Activated effector memory CD4-positive, alpha-beta T cell treated with Interleukin-2 at 50 U/mL for 16 hours (primary cell): ENCODE data around the gene KCNA10.

Experiments used
- DNase-seq: peaks from one replicate; pipeline ENCODE4 v3.0.0-alpha.2; 2020

Gene KCNA10

GRCh38 chr1:110494522-110495406 is 24.2 kb downstream of the KCNA10 start:
- no peak for DNase-seq

GRCh38 chr1:110494036-110494435 is 24.9 kb downstream of the KCNA10 start:
- DNase-seq, result no peak

GRCh38 chr1:110493059-110493699 is 25.8 kb downstream of the KCNA10 start:
- DNase-seq, result no peak

- DNase-seq, result no peak
Observed at GRCh38 chr1:110492573-110492972, 26.4 kb downstream of the KCNA10 start.

- DNase-seq, result no peak
Observed at GRCh38 chr1:110490791-110491451, 28.1 kb downstream of the KCNA10 start.

- no peak for DNase-seq
Observed at GRCh38 chr1:110489973-110490542, 28.9 kb downstream of the KCNA10 start.

- DNase-seq, result no peak
Observed at GRCh38 chr1:110489406-110489805, 29.6 kb downstream of the KCNA10 start.

GRCh38 chr1:110488867-110489266 is 30.1 kb downstream of the KCNA10 start:
- no peak for DNase-seq

- no peak for DNase-seq
Observed at GRCh38 chr1:110488161-110488560, 30.8 kb downstream of the KCNA10 start.

- no peak for DNase-seq
Observed at GRCh38 chr1:110487726-110488125, 31.2 kb downstream of the KCNA10 start.

- no peak for DNase-seq
Observed at GRCh38 chr1:110485725-110486124, 33.2 kb downstream of the KCNA10 start.

- no peak for DNase-seq
Observed at GRCh38 chr1:110484801-110485200, 34.2 kb downstream of the KCNA10 start.

GRCh38 chr1:110483308-110483685 is 35.7 kb downstream of the KCNA10 start:
- DNase-seq, result no peak

- no peak for DNase-seq
Observed at GRCh38 chr1:110482662-110483307, 36.2 kb downstream of the KCNA10 start.

- DNase-seq, result no peak
Observed at GRCh38 chr1:110481968-110482623, 36.9 kb downstream of the KCNA10 start.

- DNase-seq, result no peak
Observed at GRCh38 chr1:110480356-110481096, 38.4 kb downstream of the KCNA10 start.

GRCh38 chr1:110478886-110479285 is 40.1 kb downstream of the KCNA10 start:
- DNase-seq, result no peak

GRCh38 chr1:110477967-110478640 is 40.9 kb downstream of the KCNA10 start:
- DNase-seq, result no peak

GRCh38 chr1:110477445-110477957 is 41.5 kb downstream of the KCNA10 start:
- DNase-seq, result no peak

- no peak for DNase-seq
Observed at GRCh38 chr1:110477041-110477440, 41.9 kb downstream of the KCNA10 start.
